HCT116 (cell line): ENCODE measurements around the gene CCL27. TPM values are rescaled to one million over a fixed set of nuclear protein-coding genes. Genes with fewer than 3 reads are reported as not detected.

ENCODE experiments used
- ATAC-seq: fragments of 200-7000 bp; cut with Tn5 transposase; 2 replicates; pipeline ENCODE4 v1.9.1; 2020; ENCODE audit warnings: mild to moderate bottlenecking, moderate library complexity
- BruUV-seq: library from RNA; stranded (reverse); fragments of 400-500 nt; replicated peaks from 2 replicates; lab custom pipeline; 2021; lab: Mats Ljungman, UMichigan
- CTCF ChIA-PET: fragments of 300-600 bp; sonication (Branson Sonifier 250); formaldehyde crosslinking; loops from one replicate; lab custom pipeline; 2021; ENCODE audit warnings: antibody characterized with exemption; lab: Charles Lee
- POLR2A ChIA-PET: fragments of 300-600, 350-600 bp; sonication (Branson Sonifier 250); formaldehyde crosslinking; loops from one replicate; lab custom pipeline; 2021; ENCODE audit warnings: antibody characterized with exemption; lab: Charles Lee
- RAD21 ChIA-PET, 2 experiments: fragments of 300-600 bp; sonication (Branson Sonifier 250); formaldehyde crosslinking; loops; one replicate each; lab custom pipeline; 2023; ENCODE audit warnings: low total read pairs in 2 of 2; ENCODE audit not compliant: uncharacterized antibody in 2 of 2, unreplicated experiment in 2 of 2, low non-redundant PET in 1 of 2; lab: Charles Lee
- DNase-seq: peaks from one replicate; pipeline ENCODE4 v3.0.0-alpha.2; 2010; ENCODE audit warnings: low read depth, low spot score
- H2AFZ ChIP-seq: fragments of 200-600 bp; shearing (Covaris generic), sonication (generic); 2 replicates; pipeline ENCODE4 v1.6.1; 2017; ENCODE audit warnings: low read depth, mixed run types, mixed read lengths, antibody characterized with exemption, low read length; ENCODE audit not compliant: poor library complexity, severe bottlenecking
- H3K27ac ChIP-seq: 2 replicates; pipeline ENCODE4 v1.5.1; 2012; ENCODE audit warnings: low read depth, low read length
- H3K27me3 ChIP-seq: fragments of 200-600 bp; sonication (generic); 2 replicates; pipeline ENCODE4 v1.6.1; 2016; ENCODE audit warnings: mixed run types, low read length, mixed read lengths; ENCODE audit not compliant: insufficient read depth
- H3K36me3 ChIP-seq, 2 experiments: fragments of 200-500 bp in 1 of 2; fragments of 200-600 bp in 1 of 2; sonication (Bioruptor generic) in 1 of 2; sonication (generic) in 1 of 2; 2 replicates each; pipeline versions ENCODE4 v1.5.1 to v1.6.1; 2014 to 2016; ENCODE audit warnings: low read length in 2 of 2, inconsistent platforms in 1 of 2, mixed read lengths in 1 of 2, mixed run types in 1 of 2; ENCODE audit not compliant: insufficient read depth in 2 of 2, control insufficient read depth in 1 of 2
- H3K4me1 ChIP-seq, 2 experiments: fragments of 200-600 bp in 1 of 2; sonication (generic) in 1 of 2; 2 replicates each; pipeline versions ENCODE4 v1.5.1 to v1.6.1; 2012 to 2017; ENCODE audit warnings: low read length in 2 of 2, inconsistent platforms in 1 of 2, mild to moderate bottlenecking in 1 of 2, mixed read lengths in 1 of 2, mixed run types in 1 of 2, moderate library complexity in 1 of 2; ENCODE audit not compliant: insufficient read depth in 2 of 2, control insufficient read depth in 1 of 2
- H3K4me2 ChIP-seq: fragments of 200-600 bp; sonication (generic); 2 replicates; pipeline ENCODE4 v1.6.1; 2017; ENCODE audit warnings: mixed run types, low read length, mixed read lengths
- H3K4me3 ChIP-seq, 2 experiments: fragments of 200-600 bp in 1 of 2; sonication (generic) in 1 of 2; replicated peaks in 1 of 2; 2 replicates each; pipeline ENCODE4 v1.5.1; 2011 to 2016; ENCODE audit warnings: low read length in 2 of 2, control low read depth in 1 of 2, low read depth in 1 of 2, mild to moderate bottlenecking in 1 of 2, mixed read lengths in 1 of 2, mixed run types in 1 of 2
- H3K79me2 ChIP-seq: fragments of 200-600 bp; sonication (generic); 2 replicates; pipeline ENCODE4 v1.6.1; 2017; ENCODE audit warnings: mild to moderate bottlenecking, mixed run types, low read length, moderate library complexity, mixed read lengths; ENCODE audit not compliant: insufficient read depth
- H3K9ac ChIP-seq: fragments of 200-600 bp; sonication (generic); 2 replicates; pipeline ENCODE4 v1.6.1; 2016; ENCODE audit warnings: low read length, mixed read lengths
- H3K9me2 ChIP-seq: fragments of 200-600 bp; sonication (generic), shearing (Covaris generic); 2 replicates; pipeline ENCODE4 v1.6.1; 2017; ENCODE audit warnings: mixed run types, mild to moderate bottlenecking, moderate library complexity; ENCODE audit not compliant: insufficient read depth
- H3K9me3 ChIP-seq, 2 experiments: fragments of 200-500 bp in 1 of 2; fragments of 200-600 bp in 1 of 2; sonication (Bioruptor generic) in 1 of 2; sonication (generic) in 1 of 2; 2 replicates each; pipeline ENCODE4 v1.6.1; 2014 to 2017; ENCODE audit warnings: low read length in 2 of 2, mixed read lengths in 2 of 2, inconsistent platforms in 1 of 2, low read depth in 1 of 2, mild to moderate bottlenecking in 1 of 2, mixed run types in 1 of 2, moderate library complexity in 1 of 2; ENCODE audit not compliant: control insufficient read depth in 1 of 2, insufficient read depth in 1 of 2
- H4K20me1 ChIP-seq: fragments of 200-600 bp; sonication (generic), shearing (Covaris generic); 2 replicates; pipeline ENCODE4 v1.6.1; 2017; ENCODE audit warnings: mixed run types, mild to moderate bottlenecking, moderate library complexity; ENCODE audit not compliant: insufficient read depth
- ATF3 ChIP-seq: IDR thresholded peaks from 2 replicates; pipeline ENCODE4 v1.6.1; 2012
- CBX3 ChIP-seq: IDR thresholded peaks from 2 replicates; pipeline ENCODE4 v1.6.1; 2012; ENCODE audit warnings: low read depth
- CEBPB ChIP-seq: IDR thresholded peaks from 2 replicates; pipeline ENCODE4 v1.6.1; 2012; ENCODE audit warnings: low read depth
- CTCF ChIP-seq, 3 experiments: fragments of 200-600 bp in 1 of 3; sonication (generic) in 1 of 3; IDR thresholded peaks in 2 of 3; conservative IDR thresholded peaks in 1 of 3; 2 replicates each; pipeline ENCODE4 v1.5.1; 2012 to 2017; ENCODE audit warnings: low read depth in 2 of 3, low read length in 2 of 3, antibody characterized with exemption in 1 of 3, borderline replicate concordance in 1 of 3, control low read depth in 1 of 3, mild to moderate bottlenecking in 1 of 3, mixed read lengths in 1 of 3, mixed run types in 1 of 3, moderate library complexity in 1 of 3; ENCODE audit not compliant: insufficient read depth in 1 of 3
- EGR1 ChIP-seq: IDR thresholded peaks from 2 replicates; pipeline ENCODE4 v1.6.1; 2012; ENCODE audit warnings: low read depth
- ELF1 ChIP-seq: IDR thresholded peaks from 2 replicates; pipeline ENCODE4 v1.6.1; 2012; ENCODE audit warnings: low read depth, borderline replicate concordance
- FOSL1 ChIP-seq: IDR thresholded peaks from 2 replicates; pipeline ENCODE4 v1.6.1; 2012; ENCODE audit warnings: low read depth
- JUND ChIP-seq: IDR thresholded peaks from 2 replicates; pipeline ENCODE4 v1.6.1; 2012
- MAX ChIP-seq: IDR thresholded peaks from 2 replicates; pipeline ENCODE4 v1.6.1; 2012
- POLR2AphosphoS5 ChIP-seq: IDR thresholded peaks from 2 replicates; pipeline ENCODE4 v1.6.1; 2011; ENCODE audit warnings: mild to moderate bottlenecking, low read depth, low read length, moderate library complexity
- RAD21 ChIP-seq: IDR thresholded peaks from 2 replicates; pipeline ENCODE4 v1.6.1; 2012; ENCODE audit warnings: low read depth, mild to moderate bottlenecking
- REST ChIP-seq: IDR thresholded peaks from 2 replicates; pipeline ENCODE4 v1.6.1; 2012; ENCODE audit warnings: low read depth
- SIN3A ChIP-seq: IDR thresholded peaks from 2 replicates; pipeline ENCODE4 v1.6.1; 2012; ENCODE audit warnings: low read depth
- SRF ChIP-seq: IDR thresholded peaks from 2 replicates; pipeline ENCODE4 v1.6.1; 2012; ENCODE audit warnings: low read depth
- YY1 ChIP-seq: IDR thresholded peaks from 2 replicates; pipeline ENCODE4 v1.6.1; 2011; ENCODE audit warnings: low read length, low read depth, moderate library complexity, mild to moderate bottlenecking; ENCODE audit not compliant: insufficient replicate concordance; ENCODE audit errors: extremely low read depth
- ZBTB33 ChIP-seq: IDR thresholded peaks from 2 replicates; pipeline ENCODE4 v1.6.1; 2011; ENCODE audit warnings: mild to moderate bottlenecking, low read length, moderate library complexity; ENCODE audit not compliant: insufficient replicate concordance; ENCODE audit errors: extremely low read depth
- ZFX ChIP-seq: fragments of 450-650 bp; IDR thresholded peaks from 2 replicates; pipeline ENCODE4 v1.6.1; 2017
- ZNF274 ChIP-seq: fragments of 200-500 bp; sonication (Bioruptor generic); IDR thresholded peaks from 2 replicates; pipeline ENCODE4 v1.6.1; 2014; ENCODE audit warnings: mild to moderate bottlenecking, low read depth, low read length, inconsistent platforms
- intact Hi-C: fragments of 100-400 bp; cut with micrococcal nuclease; formaldehyde crosslinking; loops from 2 replicates; pipeline ENCODE4 v1.10.0; 2022
- total RNA-seq: library from RNA; stranded (reverse); gene quantifications from one replicate; pipeline ENCODE4 v1.2.1, GENCODE V29; 2021; ENCODE audit not compliant: unreplicated experiment

Gene CCL27
- total RNA-seq, 1 experiment from 2014 or later: 1.0 TPM

- ChIA-PET RAD21 (interaction anchor here in 1 of 2 experiments (1.1 kb wide), 1 partner anchor 41 kb away, joined by 3 read pairs; no protein-coding TSS in a partner anchor), POLR2A (no interaction called here), CTCF (interaction anchor here (2.2 to 2.3 kb wide), 2 partner anchors 11 to 27 kb away, joined by 6 to 14 read pairs; no protein-coding TSS in a partner anchor)
- no peak overlapping the region for H3K27ac ChIP-seq
- no peaks in the 10 kb centered on the region for H3K4me1 ChIP-seq
- ATAC-seq: no peak
- TF ChIP-seq EGR1 (no peak), CTCF (IDR thresholded peaks at IDR 0.05 in 2 of 3, conservative IDR thresholded peaks at IDR 0.05 in 1 of 3; ENCODE audit: borderline replicate concordance in 1 of 3, insufficient read depth in 1 of 3, low read depth in 2 of 3, low read length in 2 of 3) (no peak), ELF1 (no peak), RAD21 (no peak), ZBTB33 (no peak), YY1 (no peak), ZNF274 (no peak), REST (no peak), MAX (no peak), CEBPB (no peak), SIN3A (no peak), ZFX (no peak), FOSL1 (no peak), POLR2AphosphoS5 (no peak), CBX3 (no peak), SRF (no peak), ATF3 (no peak), JUND (no peak)
- H3K9me2 ChIP-seq: no peaks in the 10 kb centered on the region
- no peak overlapping the region for H3K9ac ChIP-seq
- BruUV-seq: no TSS peak
- no peaks in the 10 kb centered on the region for H3K79me2 ChIP-seq
- H3K4me2 ChIP-seq: no peak overlapping the region
- H2AFZ ChIP-seq: no peak overlapping the region
- no peaks in the 10 kb centered on the region for H3K27me3 ChIP-seq
- H3K36me3 ChIP-seq: no peaks in the 10 kb centered on the region
- no peak for DNase-seq
- H3K4me3 ChIP-seq: no peak overlapping the region
- intact Hi-C loops: loop anchor here (1.0 to 10.0 kb wide), 2 partner anchors 26 to 309 kb away; partner anchors contain the start of gene DNAJB5
- no peaks in the 10 kb centered on the region for H4K20me1 ChIP-seq
- H3K9me3 ChIP-seq: no peaks in the 10 kb centered on the region
Observed at GRCh38 chr9:34675869-34676268, 13.4 kb upstream of the CCL27 start.
